Loucy (cell line): ENCODE results near the gene STK33.

Source experiments
- H2AFZ ChIP-seq: fragments of 200-600 bp; sonication (generic); 2 replicates; pipeline ENCODE4 v1.6.0; 2016; ENCODE audit warnings: antibody characterized with exemption, mild to moderate bottlenecking, low read length, moderate library complexity
- H3F3A ChIP-seq: fragments of 200-600 bp; 2 replicates; pipeline ENCODE4 v1.6.0; 2016; ENCODE audit warnings: antibody characterized with exemption, low read depth, mild to moderate bottlenecking
- H3K27me3 ChIP-seq: fragments of 200-600 bp; sonication (generic); 2 replicates; pipeline ENCODE4 v1.6.1; 2014; ENCODE audit warnings: low read length, mild to moderate bottlenecking; ENCODE audit not compliant: insufficient read depth, poor library complexity, severe bottlenecking
- H3K36me3 ChIP-seq: fragments of 200-600 bp; sonication (generic); 2 replicates; pipeline ENCODE4 v1.6.1; 2016; ENCODE audit warnings: low read length; ENCODE audit not compliant: insufficient read depth
- H3K4me1 ChIP-seq: fragments of 200-600 bp; sonication (generic); 2 replicates; pipeline ENCODE4 v1.5.1; 2014; ENCODE audit warnings: low read length, mild to moderate bottlenecking; ENCODE audit not compliant: insufficient read depth, poor library complexity, severe bottlenecking
- H3K4me2 ChIP-seq: fragments of 200-600 bp; sonication (generic); 2 replicates; pipeline ENCODE4 v1.6.0; 2014; ENCODE audit warnings: antibody characterized with exemption, low read length, low read depth, mild to moderate bottlenecking; ENCODE audit not compliant: poor library complexity, severe bottlenecking
- H3K4me3 ChIP-seq: fragments of 200-600 bp; sonication (generic); 2 replicates; pipeline ENCODE4 v1.5.1; 2014; ENCODE audit warnings: low read length, mild to moderate bottlenecking, mixed read lengths; ENCODE audit not compliant: poor library complexity, severe bottlenecking
- H3K79me2 ChIP-seq: fragments of 200-600 bp; sonication (generic); 2 replicates; pipeline ENCODE4 v1.6.1; 2014; ENCODE audit warnings: low read length; ENCODE audit not compliant: insufficient read depth
- H3K9ac ChIP-seq: fragments of 200-600 bp; sonication (generic); 2 replicates; pipeline ENCODE4 v1.6.0; 2014; ENCODE audit warnings: mild to moderate bottlenecking, low read depth, low read length, moderate library complexity; ENCODE audit not compliant: poor library complexity, severe bottlenecking
- H3K9me2 ChIP-seq: fragments of 200-600 bp; sonication (generic); replicated peaks from 2 replicates; pipeline ENCODE4 v1.6.1; 2016; ENCODE audit warnings: low read depth, low read length, mixed read lengths
- H3K9me3 ChIP-seq: fragments of 200-600 bp; sonication (generic); 2 replicates; pipeline ENCODE4 v1.6.1; 2014; ENCODE audit warnings: mild to moderate bottlenecking, antibody characterized with exemption, low read length, low read depth; ENCODE audit not compliant: insufficient read depth
- H4K20me1 ChIP-seq: fragments of 200-600 bp; sonication (generic); 2 replicates; pipeline ENCODE4 v1.6.0; 2014; ENCODE audit warnings: antibody characterized with exemption, low read length, mild to moderate bottlenecking; ENCODE audit not compliant: insufficient read depth, poor library complexity, severe bottlenecking
- CTCF ChIP-seq: fragments of 200-600 bp; sonication (generic); conservative IDR thresholded peaks from 2 replicates; pipeline ENCODE4 v1.5.1; 2014; ENCODE audit warnings: mild to moderate bottlenecking, antibody characterized with exemption, low read length
- EZH2phosphoT487 ChIP-seq: fragments of 200-600 bp; IDR thresholded peaks from 2 replicates; pipeline ENCODE4 v1.6.1; 2018; ENCODE audit warnings: antibody characterized with exemption, mild to moderate bottlenecking, moderate library complexity, borderline replicate concordance

The STK33 gene

GRCh38 chr11:8581300-8581699, 12.7 kb downstream of the STK33 start:
- no peaks in the 10 kb centered on the region for H3K36me3 ChIP-seq
- H4K20me1 ChIP-seq = no peaks in the 10 kb centered on the region
- no peak overlapping the region for H2AFZ ChIP-seq
- no peak overlapping the region for H3K4me2 ChIP-seq
- H3K4me3 ChIP-seq = no peak overlapping the region
- TF ChIP-seq EZH2phosphoT487 = no peak
- no peak for TF ChIP-seq CTCF
- no peaks in the 10 kb centered on the region for H3F3A ChIP-seq
- H3K9ac ChIP-seq = no peak overlapping the region
- H3K27me3 ChIP-seq = no peaks in the 10 kb centered on the region
- H3K9me3 ChIP-seq = no peaks in the 10 kb centered on the region; the same call in 1 of the 2 replicates
- H3K79me2 ChIP-seq = no peaks in the 10 kb centered on the region; the same call in 1 of the 2 replicates
- no peaks in the 10 kb centered on the region for H3K9me2 ChIP-seq
- H3K4me1 ChIP-seq = peaks cover 4% of the 10 kb centered on the region

- no peak overlapping the region for H2AFZ ChIP-seq
- H3K79me2 ChIP-seq = no peaks in the 10 kb centered on the region; the same call in 1 of the 2 replicates
- no peaks in the 10 kb centered on the region for H3K36me3 ChIP-seq
- TF ChIP-seq EZH2phosphoT487 (no peak), CTCF (no peak)
- H4K20me1 ChIP-seq = no peaks in the 10 kb centered on the region
- no peaks in the 10 kb centered on the region for H3F3A ChIP-seq
- H3K4me3 ChIP-seq = no peak overlapping the region
- H3K9me2 ChIP-seq = no peaks in the 10 kb centered on the region
- H3K27me3 ChIP-seq = no peaks in the 10 kb centered on the region
- no peak overlapping the region for H3K4me2 ChIP-seq
- H3K4me1 ChIP-seq = no peaks in the 10 kb centered on the region
- H3K9me3 ChIP-seq = no peaks in the 10 kb centered on the region; the same call in 1 of the 2 replicates
- H3K9ac ChIP-seq = no peak overlapping the region
These were observed 16.0 kb downstream of the STK33 start for GRCh38 chr11:8577791-8578581.

- no peaks in the 10 kb centered on the region for H3K79me2 ChIP-seq
- no peak overlapping the region for H3K4me3 ChIP-seq
- H3K27me3 ChIP-seq = no peaks in the 10 kb centered on the region
- no peaks in the 10 kb centered on the region for H3K4me1 ChIP-seq
- no peak overlapping the region for H3K9ac ChIP-seq
- no peaks in the 10 kb centered on the region for H4K20me1 ChIP-seq
- no peak overlapping the region for H2AFZ ChIP-seq
- TF ChIP-seq CTCF (no peak), EZH2phosphoT487 (no peak)
- H3F3A ChIP-seq = no peaks in the 10 kb centered on the region
- H3K9me3 ChIP-seq = no peaks in the 10 kb centered on the region; the same call in 1 of the 2 replicates
- H3K36me3 ChIP-seq = no peaks in the 10 kb centered on the region
- H3K9me2 ChIP-seq = no peaks in the 10 kb centered on the region
- H3K4me2 ChIP-seq = no peak overlapping the region
These were observed 19.2 kb downstream of the STK33 start for GRCh38 chr11:8574798-8575197.
